Measurements from ENCODE around the gene TFF3. TPM values are rescaled to one million over a fixed set of nuclear protein-coding genes. Genes with fewer than 3 reads are reported as not detected.

The TFF3 gene
- total and polyA plus RNA-seq, 10 of the 15 experiments (the other 5 are each of a cell fraction or from before 2014, with no cell fraction given), result not detected

- no peak overlapping the region for H3K4me3 ChIP-seq
- intact Hi-C loops (cut with micrococcal nuclease; ENCODE audit: unreplicated experiment), result no loop called here
- peaks cover 11% of the 10 kb centered on the region for H3K4me1 ChIP-seq (ENCODE audit: control insufficient read depth, insufficient read depth, low read length)
- ChIA-PET CTCF (interaction anchor here (1.7 kb wide), 1 partner anchor 48 kb away, joined by 7 read pairs; no protein-coding TSS in a partner anchor), SMC1A (ENCODE audit: uncharacterized antibody, unreplicated experiment) (interaction anchor here (0.7 to 1.2 kb wide), 2 partner anchors 23 to 42 kb away, joined by 3 read pairs; no protein-coding TSS in a partner anchor), RAD21 (ENCODE audit: unreplicated experiment) (no interaction called here), POLR2A (no interaction called here)
- no peak overlapping the region for H2AFZ ChIP-seq (ENCODE audit: control insufficient read depth, low read depth, low read length)
- no peaks in the 10 kb centered on the region for H3K79me2 ChIP-seq (ENCODE audit: control insufficient read depth, insufficient read depth, low read length)
- no peaks in the 10 kb centered on the region; a peak in 2 of 4 replicates for H3K27me3 ChIP-seq (replicated peaks in 1 of 2; ENCODE audit: control insufficient read depth in 2 of 2, insufficient read depth in 2 of 2, low read length in 1 of 2)
- no peak for ATAC-seq
- H3K9ac ChIP-seq (ENCODE audit: control insufficient read depth, insufficient read depth, low read length), result no peak overlapping the region
- H3K27ac ChIP-seq (ENCODE audit: control insufficient read depth, insufficient read depth), result no peak overlapping the region
- H3K4me2 ChIP-seq (ENCODE audit: control insufficient read depth, insufficient read depth), result no peak overlapping the region
- no peak for FAIRE-seq
- no peaks in the 10 kb centered on the region for H3K36me3 ChIP-seq (ENCODE audit: control insufficient read depth in 2 of 2, insufficient read depth in 2 of 2, low read length in 1 of 2)
- TF ChIP-seq BCLAF1 (IDR thresholded peaks at IDR 0.05), result no peak
- TF ChIP-seq, protein P1, sequence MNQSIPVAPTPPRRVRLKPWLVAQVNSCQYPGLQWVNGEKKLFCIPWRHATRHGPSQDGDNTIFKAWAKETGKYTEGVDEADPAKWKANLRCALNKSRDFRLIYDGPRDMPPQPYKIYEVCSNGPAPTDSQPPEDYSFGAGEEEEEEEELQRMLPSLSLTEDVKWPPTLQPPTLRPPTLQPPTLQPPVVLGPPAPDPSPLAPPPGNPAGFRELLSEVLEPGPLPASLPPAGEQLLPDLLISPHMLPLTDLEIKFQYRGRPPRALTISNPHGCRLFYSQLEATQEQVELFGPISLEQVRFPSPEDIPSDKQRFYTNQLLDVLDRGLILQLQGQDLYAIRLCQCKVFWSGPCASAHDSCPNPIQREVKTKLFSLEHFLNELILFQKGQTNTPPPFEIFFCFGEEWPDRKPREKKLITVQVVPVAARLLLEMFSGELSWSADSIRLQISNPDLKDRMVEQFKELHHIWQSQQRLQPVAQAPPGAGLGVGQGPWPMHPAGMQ (IDR thresholded peaks at IDR 0.05; ENCODE audit: borderline replicate concordance), result no peak
- no peak for TF ChIP-seq ZNF622 (IDR thresholded peaks at IDR 0.05)
- TF ChIP-seq RUNX3 (IDR thresholded peaks at IDR 0.05; ENCODE audit: low read length), result no peak
- no peak for TF ChIP-seq BCL11A (IDR thresholded peaks at IDR 0.05; ENCODE audit: low read depth, low read length)
- TF ChIP-seq STAT1 (conservative IDR thresholded peaks at IDR 0.05), result no peak
- WGBS (ENCODE audit: insufficient coverage, insufficient replicate concordance, low lambda C conversion rate, missing lambda C conversion rate), result 63% methylated on average over 12 of the region's 12 CpGs
- no peaks in the 10 kb centered on the region for H4K20me1 ChIP-seq (ENCODE audit: control insufficient read depth, insufficient read depth)
- peaks cover 18% of the 10 kb centered on the region for H3K9me3 ChIP-seq (replicated peaks; ENCODE audit: control insufficient read depth, insufficient read depth, low read length)
- DNase-seq (ENCODE audit: low read depth, low spot score), result no peak
- in situ Hi-C loops (cut with MboI), result no loop called here
- no TSS peak for BruUV-seq (replicated peaks)
Observed at GRCh38 chr21:42358261-42358660, 43.1 kb upstream of the TFF3 start.

Data from GM12878 (cell line).